HEK293 (cell line): ENCODE results near the gene PRTFDC1.

Source experiments
- KLF10 ChIP-seq: fragments of 450-650 bp; IDR thresholded peaks from 2 replicates; pipeline ENCODE4 v1.5.1; 2018; ENCODE audit warnings: missing biosample characterization, mild to moderate bottlenecking, missing genetic modification characterization
- MZF1 ChIP-seq: fragments of 450-650 bp; formaldehyde crosslinking; IDR thresholded peaks from 2 replicates; pipeline ENCODE4 v1.5.1; 2017; ENCODE audit warnings: missing biosample characterization, missing genetic modification characterization, borderline replicate concordance
- ZFP41 ChIP-seq: fragments of 450-650 bp; formaldehyde crosslinking; IDR thresholded peaks from 2 replicates; pipeline ENCODE4 v1.5.1; 2016; ENCODE audit warnings: missing biosample characterization, missing genetic modification characterization, borderline replicate concordance
- ZNF114 ChIP-seq: fragments of 450-650 bp; formaldehyde crosslinking; IDR thresholded peaks from 2 replicates; pipeline ENCODE4 v1.5.0; 2017; ENCODE audit warnings: missing biosample characterization, missing genetic modification characterization
- ZNF146 ChIP-seq: fragments of 450-650 bp; formaldehyde crosslinking; IDR thresholded peaks from 2 replicates; pipeline ENCODE4 v1.5.1; 2016; ENCODE audit warnings: missing biosample characterization, missing genetic modification characterization
- ZNF155 ChIP-seq: fragments of 450-650 bp; formaldehyde crosslinking; IDR thresholded peaks from 2 replicates; pipeline ENCODE4 v1.5.1; 2016; ENCODE audit warnings: missing biosample characterization, missing genetic modification characterization
- ZNF585B ChIP-seq: fragments of 450-650 bp; formaldehyde crosslinking; IDR thresholded peaks from 2 replicates; pipeline ENCODE4 v1.5.1; 2016; ENCODE audit warnings: missing biosample characterization, missing genetic modification characterization
- ZNF843 ChIP-seq: fragments of 450-650 bp; formaldehyde crosslinking; IDR thresholded peaks from 2 replicates; pipeline ENCODE4 v1.5.1; 2016; ENCODE audit warnings: missing biosample characterization, missing genetic modification characterization
- TF ChIP-seq, protein P1 (sequence below): fragments of 450-650 bp; formaldehyde crosslinking; IDR thresholded peaks from 2 replicates; pipeline ENCODE4 v1.5.1; 2016; ENCODE audit warnings: missing biosample characterization, missing genetic modification characterization
- TF ChIP-seq, protein P2 (sequence below): fragments of 450-650 bp; formaldehyde crosslinking; IDR thresholded peaks from 2 replicates; pipeline ENCODE4 v1.5.1; 2016; ENCODE audit warnings: missing biosample characterization, missing genetic modification characterization, low read depth
- TF ChIP-seq, protein P3 (sequence below): fragments of 450-650 bp; formaldehyde crosslinking; IDR thresholded peaks from 2 replicates; pipeline ENCODE4 v1.5.1; 2016; ENCODE audit warnings: missing biosample characterization, missing genetic modification characterization, low read depth
- TF ChIP-seq, protein P4 (sequence below): sonication (generic); formaldehyde crosslinking; IDR thresholded peaks from 2 replicates; pipeline ENCODE4 v1.8.1; 2022; ENCODE audit warnings: mild to moderate bottlenecking, moderate library complexity, missing genetic modification reagents
- TF ChIP-seq, protein P5 (sequence below): fragments of 450-650 bp; formaldehyde crosslinking; IDR thresholded peaks from 2 replicates; pipeline ENCODE4 v1.5.1; 2017; ENCODE audit warnings: missing biosample characterization, missing genetic modification characterization

DNA sequence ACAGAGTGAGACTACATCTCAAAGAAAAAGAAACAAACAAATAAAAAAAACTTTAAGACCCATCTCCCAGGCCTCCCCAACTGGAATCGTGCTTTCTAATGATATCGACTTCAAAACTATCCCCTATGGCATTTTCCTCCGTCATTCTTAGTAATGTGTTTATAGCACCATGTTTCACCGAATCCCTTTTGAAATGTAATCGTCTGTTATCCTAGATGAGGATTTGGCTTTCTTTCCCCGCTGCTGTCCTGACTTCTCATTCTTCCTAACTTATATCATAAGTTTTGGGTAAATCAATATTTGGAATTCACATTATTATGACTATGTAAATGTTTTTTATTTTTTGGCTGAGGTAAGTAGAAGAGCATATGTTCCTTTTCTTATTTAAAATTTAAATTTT, 151.5 kb downstream of the PRTFDC1 start:
- TF ChIP-seq, protein P1, sequence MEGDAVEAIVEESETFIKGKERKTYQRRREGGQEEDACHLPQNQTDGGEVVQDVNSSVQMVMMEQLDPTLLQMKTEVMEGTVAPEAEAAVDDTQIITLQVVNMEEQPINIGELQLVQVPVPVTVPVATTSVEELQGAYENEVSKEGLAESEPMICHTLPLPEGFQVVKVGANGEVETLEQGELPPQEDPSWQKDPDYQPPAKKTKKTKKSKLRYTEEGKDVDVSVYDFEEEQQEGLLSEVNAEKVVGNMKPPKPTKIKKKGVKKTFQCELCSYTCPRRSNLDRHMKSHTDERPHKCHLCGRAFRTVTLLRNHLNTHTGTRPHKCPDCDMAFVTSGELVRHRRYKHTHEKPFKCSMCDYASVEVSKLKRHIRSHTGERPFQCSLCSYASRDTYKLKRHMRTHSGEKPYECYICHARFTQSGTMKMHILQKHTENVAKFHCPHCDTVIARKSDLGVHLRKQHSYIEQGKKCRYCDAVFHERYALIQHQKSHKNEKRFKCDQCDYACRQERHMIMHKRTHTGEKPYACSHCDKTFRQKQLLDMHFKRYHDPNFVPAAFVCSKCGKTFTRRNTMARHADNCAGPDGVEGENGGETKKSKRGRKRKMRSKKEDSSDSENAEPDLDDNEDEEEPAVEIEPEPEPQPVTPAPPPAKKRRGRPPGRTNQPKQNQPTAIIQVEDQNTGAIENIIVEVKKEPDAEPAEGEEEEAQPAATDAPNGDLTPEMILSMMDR (tag by site-specific recombination): no peak
- TF ChIP-seq ZNF585B (tag by site-specific recombination) (no peak), ZNF146 (tag by site-specific recombination) (no peak), ZNF155 (tag by site-specific recombination) (no peak), ZNF114 (no peak), KLF10 (tag by site-specific recombination) (no peak), ZNF843 (tag by site-specific recombination) (no peak), ZFP41 (no peak), MZF1 (no peak)
- TF ChIP-seq, protein P2, sequence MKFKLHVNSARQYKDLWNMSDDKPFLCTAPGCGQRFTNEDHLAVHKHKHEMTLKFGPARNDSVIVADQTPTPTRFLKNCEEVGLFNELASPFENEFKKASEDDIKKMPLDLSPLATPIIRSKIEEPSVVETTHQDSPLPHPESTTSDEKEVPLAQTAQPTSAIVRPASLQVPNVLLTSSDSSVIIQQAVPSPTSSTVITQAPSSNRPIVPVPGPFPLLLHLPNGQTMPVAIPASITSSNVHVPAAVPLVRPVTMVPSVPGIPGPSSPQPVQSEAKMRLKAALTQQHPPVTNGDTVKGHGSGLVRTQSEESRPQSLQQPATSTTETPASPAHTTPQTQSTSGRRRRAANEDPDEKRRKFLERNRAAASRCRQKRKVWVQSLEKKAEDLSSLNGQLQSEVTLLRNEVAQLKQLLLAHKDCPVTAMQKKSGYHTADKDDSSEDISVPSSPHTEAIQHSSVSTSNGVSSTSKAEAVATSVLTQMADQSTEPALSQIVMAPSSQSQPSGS: no peak
- TF ChIP-seq, protein P3, sequence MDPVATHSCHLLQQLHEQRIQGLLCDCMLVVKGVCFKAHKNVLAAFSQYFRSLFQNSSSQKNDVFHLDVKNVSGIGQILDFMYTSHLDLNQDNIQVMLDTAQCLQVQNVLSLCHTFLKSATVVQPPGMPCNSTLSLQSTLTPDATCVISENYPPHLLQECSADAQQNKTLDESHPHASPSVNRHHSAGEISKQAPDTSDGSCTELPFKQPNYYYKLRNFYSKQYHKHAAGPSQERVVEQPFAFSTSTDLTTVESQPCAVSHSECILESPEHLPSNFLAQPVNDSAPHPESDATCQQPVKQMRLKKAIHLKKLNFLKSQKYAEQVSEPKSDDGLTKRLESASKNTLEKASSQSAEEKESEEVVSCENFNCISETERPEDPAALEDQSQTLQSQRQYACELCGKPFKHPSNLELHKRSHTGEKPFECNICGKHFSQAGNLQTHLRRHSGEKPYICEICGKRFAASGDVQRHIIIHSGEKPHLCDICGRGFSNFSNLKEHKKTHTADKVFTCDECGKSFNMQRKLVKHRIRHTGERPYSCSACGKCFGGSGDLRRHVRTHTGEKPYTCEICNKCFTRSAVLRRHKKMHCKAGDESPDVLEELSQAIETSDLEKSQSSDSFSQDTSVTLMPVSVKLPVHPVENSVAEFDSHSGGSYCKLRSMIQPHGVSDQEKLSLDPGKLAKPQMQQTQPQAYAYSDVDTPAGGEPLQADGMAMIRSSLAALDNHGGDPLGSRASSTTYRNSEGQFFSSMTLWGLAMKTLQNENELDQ (tag by site-specific recombination): no peak
- TF ChIP-seq, protein P4, sequence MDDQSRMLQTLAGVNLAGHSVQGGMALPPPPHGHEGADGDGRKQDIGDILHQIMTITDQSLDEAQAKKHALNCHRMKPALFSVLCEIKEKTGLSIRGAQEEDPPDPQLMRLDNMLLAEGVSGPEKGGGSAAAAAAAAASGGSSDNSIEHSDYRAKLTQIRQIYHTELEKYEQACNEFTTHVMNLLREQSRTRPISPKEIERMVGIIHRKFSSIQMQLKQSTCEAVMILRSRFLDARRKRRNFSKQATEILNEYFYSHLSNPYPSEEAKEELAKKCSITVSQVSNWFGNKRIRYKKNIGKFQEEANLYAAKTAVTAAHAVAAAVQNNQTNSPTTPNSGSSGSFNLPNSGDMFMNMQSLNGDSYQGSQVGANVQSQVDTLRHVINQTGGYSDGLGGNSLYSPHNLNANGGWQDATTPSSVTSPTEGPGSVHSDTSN (CRISPR knock-in tag): no peak
- TF ChIP-seq, protein P5, sequence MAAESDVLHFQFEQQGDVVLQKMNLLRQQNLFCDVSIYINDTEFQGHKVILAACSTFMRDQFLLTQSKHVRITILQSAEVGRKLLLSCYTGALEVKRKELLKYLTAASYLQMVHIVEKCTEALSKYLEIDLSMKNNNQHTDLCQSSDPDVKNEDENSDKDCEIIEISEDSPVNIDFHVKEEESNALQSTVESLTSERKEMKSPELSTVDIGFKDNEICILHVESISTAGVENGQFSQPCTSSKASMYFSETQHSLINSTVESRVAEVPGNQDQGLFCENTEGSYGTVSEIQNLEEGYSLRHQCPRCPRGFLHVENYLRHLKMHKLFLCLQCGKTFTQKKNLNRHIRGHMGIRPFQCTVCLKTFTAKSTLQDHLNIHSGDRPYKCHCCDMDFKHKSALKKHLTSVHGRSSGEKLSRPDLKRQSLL: no peak
